BJ (cell line): Measurements from ENCODE around the gene SPTB. TPM values are rescaled to one million over a fixed set of nuclear protein-coding genes. Genes with fewer than 3 reads are reported as not detected.
A peak's percentile ranks its signal among the peaks of the same experiment; 100 is the strongest.

ENCODE experiments used
- CTCF ChIA-PET: fragments of 350-600 bp; formaldehyde crosslinking; extraction: SDS; loops from one replicate; lab custom pipeline; 2021; ENCODE audit warnings: antibody characterized with exemption, inconsistent platforms; lab: Yijun Ruan, JAX
- POLR2A ChIA-PET: fragments of 300-600 bp; sonication (Branson Sonifier 250); formaldehyde crosslinking; extraction: SDS; loops from one replicate; lab custom pipeline; 2021; ENCODE audit warnings: antibody characterized with exemption; lab: Charles Lee
- DNase-seq: peaks from one replicate; pipeline ENCODE4 v3.0.0-alpha.2; 2011; ENCODE audit warnings: low read depth
- H3K27me3 ChIP-seq: 2 replicates; pipeline ENCODE4 v1.6.0; 2011; ENCODE audit warnings: low read length; ENCODE audit not compliant: control insufficient read depth, insufficient read depth
- H3K36me3 ChIP-seq: 2 replicates; pipeline ENCODE4 v1.5.1; 2011; ENCODE audit warnings: low read length; ENCODE audit not compliant: control insufficient read depth, insufficient read depth
- H3K4me3 ChIP-seq: 2 replicates; pipeline ENCODE4 v1.5.1; 2011; ENCODE audit warnings: low read depth, mild to moderate bottlenecking, control low read depth, low read length
- CTCF ChIP-seq: IDR thresholded peaks from 2 replicates; pipeline ENCODE4 v1.5.1; 2011; ENCODE audit warnings: low read depth, mild to moderate bottlenecking, control low read depth, inconsistent platforms, low read length, moderate library complexity; ENCODE audit not compliant: insufficient read depth
- polyA plus RNA-seq: library from polyadenylated mRNA; depleted of rRNA; stranded (reverse); fragments of >200 nt; gene quantifications from 2 replicates; pipeline ENCODE4 v1.2.3, GENCODE V29; 2011

SPTB gene
- polyA plus RNA-seq, 1 experiment = 0.02 TPM

GRCh38 chr14:64717870-64718269 is 161.8 kb downstream of the SPTB start:
- ChIA-PET POLR2A (no interaction called here), CTCF (interaction anchor here (1.1 to 1.9 kb wide), 3 partner anchors 11 to 47 kb away, joined by 3 to 6 read pairs (median 4); no protein-coding TSS in a partner anchor)
- DNase-seq = no peak
- TF ChIP-seq CTCF = no peak
- Histone ChIP-seq H3K36me3 (no peaks in the 10 kb centered on the region), H3K4me3 (no peak overlapping the region), H3K27me3 (no peaks in the 10 kb centered on the region)

- ChIA-PET POLR2A (no interaction called here), CTCF (interaction anchor here (2.8 kb wide), 1 partner anchor 10 kb away, joined by 9 read pairs; the partner anchor contains the start of gene PLEKHG3)
- Histone ChIP-seq H3K4me3 (peak overlapping the region; percentile 13; the same call in 1 of the 2 replicates), H3K27me3 (no peaks in the 10 kb centered on the region), H3K36me3 (no peaks in the 10 kb centered on the region)
- no peak for TF ChIP-seq CTCF
- no peak for DNase-seq
These were observed 163.9 kb downstream of the SPTB start for GRCh38 chr14:64715628-64716412.

- no peak overlapping the region for H3K4me3 ChIP-seq
- ChIA-PET POLR2A (no interaction called here), CTCF (interaction anchor here (2.8 kb wide), 1 partner anchor 10 kb away, joined by 9 read pairs; the partner anchor contains the start of gene PLEKHG3)
- no peaks in the 10 kb centered on the region for H3K36me3 ChIP-seq
- DNase-seq = no peak
- H3K27me3 ChIP-seq = no peaks in the 10 kb centered on the region
- TF ChIP-seq CTCF = no peak
These were observed 164.5 kb downstream of the SPTB start for GRCh38 chr14:64715146-64715627.

- H3K36me3 ChIP-seq = no peaks in the 10 kb centered on the region
- DNase-seq = no peak
- TF ChIP-seq CTCF = no peak
- H3K27me3 ChIP-seq = no peaks in the 10 kb centered on the region
- ChIA-PET CTCF (interaction anchor here (1.1 to 2.8 kb wide), 2 partner anchors 9 to 285 kb away, joined by 3 to 9 read pairs; partner anchors contain the start of gene PLEKHG3), POLR2A (no interaction called here)
- no peak overlapping the region for H3K4me3 ChIP-seq
These were observed 165.2 kb downstream of the SPTB start for GRCh38 chr14:64714432-64715025.

GRCh38 chr14:64713677-64714076 is 166.0 kb downstream of the SPTB start:
- no peaks in the 10 kb centered on the region for H3K36me3 ChIP-seq
- no peak overlapping the region for H3K4me3 ChIP-seq
- TF ChIP-seq CTCF = no peak
- CTCF ChIA-PET = interaction anchor here (1.1 to 2.8 kb wide), 2 partner anchors 8 to 284 kb away, joined by 3 to 9 read pairs; partner anchors contain the start of gene PLEKHG3
- no peak for DNase-seq
- no peaks in the 10 kb centered on the region for H3K27me3 ChIP-seq
- POLR2A ChIA-PET = no interaction called here
